ENCODE data around the gene CHID1.

GRCh38 chr11:923691-924405 is 13.2 kb upstream of the CHID1 start:
- TF ChIP-seq CTCF (IDR thresholded peaks at IDR 0.05), result no peak
- no peak for TF ChIP-seq POLR2A (IDR thresholded peaks at IDR 0.05)

All from tibial nerve (tissue), 3 donors.